ENCODE data around the gene SKOR2.

GRCh38 chr18:47246027-47246971, 5.2 kb downstream of the SKOR2 start:
- no peak for TF ChIP-seq CTCF (conservative IDR thresholded peaks at IDR 0.05; ENCODE audit: low read depth, low read length)
- no peak for TF ChIP-seq BHLHE40 (IDR thresholded peaks at IDR 0.05; ENCODE audit: low read depth, low read length)
- no peak for TF ChIP-seq POLR2A (IDR thresholded peaks at IDR 0.05; ENCODE audit: low read depth, low read length)
- no peak for TF ChIP-seq CHD1 (IDR thresholded peaks at IDR 0.05; ENCODE audit: low read depth, low read length)

Data from IMR-90 (cell line).